Neuronal stem cell (in vitro differentiated cells): ENCODE data around the gene KRT84.

ENCODE experiments used
- DNase-seq: peaks from one replicate; pipeline ENCODE4 v3.0.0-alpha.2; 2013; ENCODE audit warnings: low spot score
- H2AFZ ChIP-seq: one replicate; pipeline ENCODE4 v1.6.1; 2013; ENCODE audit warnings: mild to moderate bottlenecking, low read length, inconsistent platforms
- H2AK5ac ChIP-seq: 2 replicates; pipeline ENCODE4 v1.6.1; 2013; ENCODE audit warnings: low read depth, mild to moderate bottlenecking, inconsistent platforms, low read length, moderate library complexity, mixed read lengths
- H2BK120ac ChIP-seq: 2 replicates; pipeline ENCODE4 v1.6.1; 2013; ENCODE audit warnings: low read depth, mild to moderate bottlenecking, inconsistent platforms, low read length, moderate library complexity, mixed read lengths
- H2BK12ac ChIP-seq: one replicate; pipeline ENCODE4 v1.6.1; 2013; ENCODE audit warnings: low read length, inconsistent platforms
- H2BK15ac ChIP-seq: 2 replicates; pipeline ENCODE4 v1.6.1; 2013; ENCODE audit warnings: mild to moderate bottlenecking, low read length, inconsistent platforms, mixed read lengths
- H2BK5ac ChIP-seq: one replicate; pipeline ENCODE4 v1.6.1; 2013; ENCODE audit warnings: inconsistent platforms, mild to moderate bottlenecking, low read length, moderate library complexity
- H3K14ac ChIP-seq: one replicate; pipeline ENCODE4 v1.6.1; 2013; ENCODE audit warnings: low read length, inconsistent platforms
- H3K18ac ChIP-seq: 2 replicates; pipeline ENCODE4 v1.6.1; 2013; ENCODE audit warnings: low read length, inconsistent platforms
- H3K23ac ChIP-seq: 2 replicates; pipeline ENCODE4 v1.6.1; 2013; ENCODE audit warnings: low read depth, mild to moderate bottlenecking, mixed read lengths, low read length, inconsistent platforms; ENCODE audit not compliant: poor library complexity
- H3K27ac ChIP-seq: replicated peaks from 3 replicates; pipeline ENCODE4 v1.5.1; 2013; ENCODE audit warnings: low read length, inconsistent platforms
- H3K27me3 ChIP-seq, 3 experiments: 2 replicates each; pipeline ENCODE4 v1.6.1; 2013; ENCODE audit warnings: low read length in 3 of 3, mild to moderate bottlenecking in 2 of 3, inconsistent platforms in 1 of 3, low read depth in 1 of 3, mixed read lengths in 1 of 3, moderate library complexity in 1 of 3; ENCODE audit not compliant: control insufficient read depth in 3 of 3, insufficient read depth in 3 of 3
- H3K36me3 ChIP-seq, 2 donors: replicated peaks in 1 of 2; 2 replicates each; pipeline ENCODE4 v1.6.1; 2013; ENCODE audit warnings: low read length in 2 of 2; ENCODE audit not compliant: control insufficient read depth in 2 of 2, insufficient read depth in 2 of 2
- H3K4ac ChIP-seq: 2 replicates; pipeline ENCODE4 v1.6.1; 2013; ENCODE audit warnings: inconsistent platforms, mild to moderate bottlenecking, low read length, moderate library complexity
- H3K4me1 ChIP-seq, 2 donors: 1 replicate in 1 of 2; 2 replicates in 1 of 2; pipeline ENCODE4 v1.6.1; 2013; ENCODE audit warnings: low read length in 2 of 2, low read depth in 1 of 2; ENCODE audit not compliant: control insufficient read depth in 2 of 2, insufficient read depth in 1 of 2
- H3K4me2 ChIP-seq: one replicate; pipeline ENCODE4 v1.6.1; 2013; ENCODE audit warnings: mild to moderate bottlenecking, low read length, inconsistent platforms; ENCODE audit not compliant: insufficient read depth, poor library complexity, severe bottlenecking
- H3K4me3 ChIP-seq, 2 donors: 2 replicates each; pipeline ENCODE4 v1.5.1; 2013; ENCODE audit warnings: low read length in 2 of 2, mild to moderate bottlenecking in 2 of 2, inconsistent platforms in 1 of 2, moderate library complexity in 1 of 2
- H3K79me1 ChIP-seq: one replicate; pipeline ENCODE4 v1.6.1; 2013; ENCODE audit warnings: low read depth, mild to moderate bottlenecking, inconsistent platforms, low read length, moderate library complexity
- H3K9ac ChIP-seq: one replicate; pipeline ENCODE4 v1.6.1; 2013; ENCODE audit warnings: mild to moderate bottlenecking, low read depth, low read length, inconsistent platforms; ENCODE audit not compliant: poor library complexity
- H3K9me3 ChIP-seq, 2 donors: replicated peaks in 1 of 2; 2 replicates each; pipeline versions ENCODE3 to v1.6.1; 2013; ENCODE audit warnings: low read length in 2 of 2, mild to moderate bottlenecking in 2 of 2, inconsistent platforms in 1 of 2, low read depth in 1 of 2, mixed read lengths in 1 of 2, moderate library complexity in 1 of 2; ENCODE audit not compliant: control insufficient read depth in 2 of 2, insufficient read depth in 1 of 2
- H4K8ac ChIP-seq: one replicate; pipeline ENCODE4 v1.6.1; 2013; ENCODE audit warnings: low read depth, mild to moderate bottlenecking, inconsistent platforms, low read length, moderate library complexity
- H4K91ac ChIP-seq: one replicate; pipeline ENCODE4 v1.6.1; 2013; ENCODE audit warnings: low read length, low read depth, mild to moderate bottlenecking, inconsistent platforms; ENCODE audit not compliant: poor library complexity
- WGBS, 2 donors: extraction: QIAGEN DNeasy Blood & Tissue Kit; methylation state at CpG; one replicate each; pipeline ENCODE4 v1.1.7; 2013; ENCODE audit warnings: missing lambda C conversion rate in 2 of 2, mixed read lengths in 1 of 2; ENCODE audit not compliant: insufficient read length in 2 of 2, insufficient replicate concordance in 1 of 2; ENCODE audit errors: extremely low coverage in 2 of 2; 5-methylcytosine and 5-hydroxymethylcytosine counted together

The KRT84 gene

GRCh38 chr12:52350021-52350620, 35.3 kb downstream of the KRT84 start:
- DNase-seq, result no peak
- no peaks in the 10 kb centered on the region for H3K9me3 ChIP-seq
- no peak overlapping the region for H4K91ac ChIP-seq
- no peaks in the 10 kb centered on the region for H3K79me1 ChIP-seq
- no peak overlapping the region for H3K4ac ChIP-seq
- no peak overlapping the region for H2BK5ac ChIP-seq
- H3K4me3 ChIP-seq, result no peak overlapping the region
- no peak overlapping the region for H2AK5ac ChIP-seq
- no peaks in the 10 kb centered on the region for H3K4me1 ChIP-seq
- no peak overlapping the region for H3K4me2 ChIP-seq
- H2AFZ ChIP-seq, result no peak overlapping the region
- no peak overlapping the region for H3K14ac ChIP-seq
- no peak overlapping the region for H3K9ac ChIP-seq
- H3K36me3 ChIP-seq, result no peaks in the 10 kb centered on the region
- H2BK15ac ChIP-seq, result no peak overlapping the region
- H3K27me3 ChIP-seq, result peaks cover 0 to 22% (median 2%) of the 10 kb centered on the region in 3 experiments
- H4K8ac ChIP-seq, result no peak overlapping the region
- no peak overlapping the region for H2BK120ac ChIP-seq
- H2BK12ac ChIP-seq, result peak overlapping the region; percentile 67
- no peak overlapping the region for H3K27ac ChIP-seq
- H3K18ac ChIP-seq, result peak overlapping the region; percentile 24
- peak overlapping the region; percentile 90 for H3K23ac ChIP-seq
- no CpG with 5 or more reads among the region's 8 CpGs for WGBS, 2 donors

GRCh38 chr12:52349196-52349595, 36.3 kb downstream of the KRT84 start:
- H2BK12ac ChIP-seq, result no peak overlapping the region
- peaks cover 0 to 17% (median 2%) of the 10 kb centered on the region in 3 experiments for H3K27me3 ChIP-seq

GRCh38 chr12:52347551-52348510, 37.6 kb downstream of the KRT84 start:
- H4K8ac ChIP-seq, result no peak overlapping the region
- H2BK5ac ChIP-seq, result no peak overlapping the region
- no peak overlapping the region for H2BK15ac ChIP-seq
- H2BK12ac ChIP-seq, result no peak overlapping the region
- H3K27ac ChIP-seq, result no peak overlapping the region
- H4K91ac ChIP-seq, result no peak overlapping the region
- DNase-seq, result no peak
- H3K79me1 ChIP-seq, result no peaks in the 10 kb centered on the region
- H3K4me1 ChIP-seq, result no peaks in the 10 kb centered on the region
- no peak overlapping the region for H3K9ac ChIP-seq
- H2BK120ac ChIP-seq, result no peak overlapping the region
- peaks cover 0 to 13% (median 2%) of the 10 kb centered on the region in 3 experiments for H3K27me3 ChIP-seq
- no peak overlapping the region for H3K23ac ChIP-seq
- H3K36me3 ChIP-seq, result no peaks in the 10 kb centered on the region
- H3K18ac ChIP-seq, result no peak overlapping the region
- H3K4me2 ChIP-seq, result no peak overlapping the region
- no peaks in the 10 kb centered on the region for H3K9me3 ChIP-seq
- H3K4me3 ChIP-seq, result peak overlapping the region in 1 of 2 donors; percentile 13
- no CpG with 5 or more reads among the region's 16 CpGs for WGBS, 2 donors
- H2AFZ ChIP-seq, result no peak overlapping the region
- no peak overlapping the region for H3K4ac ChIP-seq
- H3K14ac ChIP-seq, result no peak overlapping the region
- H2AK5ac ChIP-seq, result no peak overlapping the region

More at GRCh38 chr12:52349196-52349595, 36.3 kb downstream of the KRT84 start:
- H3K23ac ChIP-seq, result no peak overlapping the region
- no peak overlapping the region for H3K4me3 ChIP-seq
- no peak overlapping the region for H2AFZ ChIP-seq
- H3K9me3 ChIP-seq, result no peaks in the 10 kb centered on the region
- H3K18ac ChIP-seq, result no peak overlapping the region
- no peak overlapping the region for H4K8ac ChIP-seq
- no peak overlapping the region for H2AK5ac ChIP-seq
- no peak for DNase-seq
- H2BK15ac ChIP-seq, result no peak overlapping the region
- H3K79me1 ChIP-seq, result no peaks in the 10 kb centered on the region
- no peak overlapping the region for H3K9ac ChIP-seq
- WGBS, 2 donors, result no CpG with 5 or more reads among the region's 6 CpGs
- no peak overlapping the region for H3K4ac ChIP-seq
- H3K4me1 ChIP-seq, result no peaks in the 10 kb centered on the region
- H3K27ac ChIP-seq, result no peak overlapping the region
- no peak overlapping the region for H2BK120ac ChIP-seq
- no peaks in the 10 kb centered on the region for H3K36me3 ChIP-seq
- H2BK5ac ChIP-seq, result no peak overlapping the region
- no peak overlapping the region for H4K91ac ChIP-seq
- no peak overlapping the region for H3K4me2 ChIP-seq
- no peak overlapping the region for H3K14ac ChIP-seq

GRCh38 chr12:52347016-52347415, 38.4 kb downstream of the KRT84 start:
- H2BK15ac ChIP-seq, result no peak overlapping the region
- WGBS, 2 donors, result no CpG with 5 or more reads among the region's 9 CpGs

More at GRCh38 chr12:52347016-52347415, 38.4 kb downstream of the KRT84 start:
- no peak for DNase-seq
- H3K18ac ChIP-seq, result no peak overlapping the region
- peaks cover 0 to 12% (median 2%) of the 10 kb centered on the region in 3 experiments for H3K27me3 ChIP-seq
- no peaks in the 10 kb centered on the region for H3K9me3 ChIP-seq
- H2AFZ ChIP-seq, result no peak overlapping the region
- no peak overlapping the region for H3K14ac ChIP-seq
- no peak overlapping the region for H3K4me3 ChIP-seq
- no peak overlapping the region for H3K27ac ChIP-seq
- H3K4ac ChIP-seq, result no peak overlapping the region
- H3K23ac ChIP-seq, result no peak overlapping the region
- H3K9ac ChIP-seq, result no peak overlapping the region
- H4K91ac ChIP-seq, result no peak overlapping the region
- H3K79me1 ChIP-seq, result no peaks in the 10 kb centered on the region
- no peaks in the 10 kb centered on the region for H3K36me3 ChIP-seq
- no peaks in the 10 kb centered on the region for H3K4me1 ChIP-seq
- no peak overlapping the region for H2BK12ac ChIP-seq
- H2BK5ac ChIP-seq, result no peak overlapping the region
- H3K4me2 ChIP-seq, result no peak overlapping the region
- H2AK5ac ChIP-seq, result no peak overlapping the region
- no peak overlapping the region for H2BK120ac ChIP-seq
- no peak overlapping the region for H4K8ac ChIP-seq
